ENCODE results near the gene SOCS4. TPM values are rescaled to one million over a fixed set of nuclear protein-coding genes. Genes with fewer than 3 reads are reported as not detected.
"Not testable (repeated sequence)": the region's sequence is repeated elsewhere in the genome, so short reads cannot be mapped to it uniquely, and the experiment has no call there.

The SOCS4 gene, protein sequence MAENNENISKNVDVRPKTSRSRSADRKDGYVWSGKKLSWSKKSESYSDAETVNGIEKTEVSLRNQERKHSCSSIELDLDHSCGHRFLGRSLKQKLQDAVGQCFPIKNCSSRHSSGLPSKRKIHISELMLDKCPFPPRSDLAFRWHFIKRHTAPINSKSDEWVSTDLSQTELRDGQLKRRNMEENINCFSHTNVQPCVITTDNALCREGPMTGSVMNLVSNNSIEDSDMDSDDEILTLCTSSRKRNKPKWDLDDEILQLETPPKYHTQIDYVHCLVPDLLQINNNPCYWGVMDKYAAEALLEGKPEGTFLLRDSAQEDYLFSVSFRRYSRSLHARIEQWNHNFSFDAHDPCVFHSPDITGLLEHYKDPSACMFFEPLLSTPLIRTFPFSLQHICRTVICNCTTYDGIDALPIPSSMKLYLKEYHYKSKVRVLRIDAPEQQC
- total RNA-seq = 14.0 TPM
- long read RNA-seq, full-length matches to known transcripts = 1 of 2 reads
- long read RNA-seq, partial matches to known transcripts = 0 of 2 reads
- long read RNA-seq, other reads (novel, unspliced or antisense) = 1 of 2 reads

DNA sequence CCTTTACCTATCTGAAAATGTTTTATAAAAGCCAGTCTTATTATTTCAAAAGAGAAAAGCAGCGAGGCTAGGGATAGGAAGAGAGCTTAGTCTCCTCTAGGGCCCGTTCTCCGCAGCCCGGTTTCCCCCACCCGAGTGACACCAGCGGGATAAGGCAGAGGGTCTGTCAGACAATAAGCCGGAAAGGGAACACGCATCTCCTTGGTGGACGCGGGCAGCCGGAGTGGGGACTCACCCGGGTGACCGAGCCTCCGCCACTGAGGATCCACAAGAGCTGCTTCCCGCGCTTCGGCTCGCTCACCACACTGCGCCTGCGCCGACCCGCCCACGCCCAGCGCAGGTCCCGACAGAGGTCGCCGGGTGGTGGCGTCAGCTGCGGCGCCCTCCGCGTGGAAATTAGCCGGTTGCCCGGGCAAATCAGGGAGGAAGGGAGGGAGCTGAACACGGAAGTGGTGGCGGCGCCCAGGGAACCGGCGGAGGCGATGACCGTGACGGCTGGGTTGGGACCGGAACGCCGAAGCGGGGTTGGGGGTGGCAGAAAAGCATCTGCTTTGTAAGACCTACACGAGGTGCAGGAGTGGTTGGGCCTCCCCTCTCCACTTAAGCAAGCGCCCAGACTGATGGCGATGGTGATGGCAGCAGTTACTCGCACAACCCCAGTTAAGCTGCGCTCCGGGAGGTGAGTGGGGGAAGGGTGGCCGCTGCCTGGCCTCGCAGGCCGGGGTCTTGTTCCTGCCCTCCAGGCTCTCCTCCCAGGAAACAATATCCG is at the start of gene SOCS4, which contains the start of gene WDHD1:
TSS of gene SOCS4 (plus strand) at position 444 of the 769 bp plus-strand sequence. CDS start 15,806 bp downstream, outside the sequence.
TSS of gene WDHD1 (minus strand) at position 307 of the 769 bp plus-strand sequence. CDS start 312 bp downstream, outside the sequence.
- DNase-seq (ENCODE audit: missing footprints) = peak; percentile 97
- ATAC-seq = peak; percentile 99
- intact Hi-C loops (cut with DNase I) = loop anchor here (1.0 kb wide), 1 partner anchor 24 kb away; the partner anchor contains the start of gene MAPK1IP1L

DNA sequence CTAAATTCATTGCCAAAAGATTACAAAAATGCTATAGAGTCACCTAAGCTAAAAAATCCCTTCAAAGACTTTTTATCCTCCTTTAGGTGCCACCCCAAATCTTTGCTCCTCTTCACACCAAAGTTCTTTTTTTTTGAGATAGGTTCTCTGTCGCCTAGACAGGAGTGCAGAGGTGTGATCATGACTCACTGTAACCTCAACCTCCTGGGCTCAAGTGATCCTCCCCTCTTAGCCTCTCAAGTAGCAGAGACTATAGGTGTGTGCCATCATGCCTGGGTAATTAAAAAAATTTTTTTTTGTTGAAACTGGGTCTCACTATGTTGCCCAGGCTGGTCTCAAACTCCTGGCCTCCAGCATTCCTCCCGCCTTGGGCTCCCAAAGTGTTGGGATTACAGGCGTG is 48.0 kb upstream of the SOCS4 start:
- ATAC-seq = no peak

DNA sequence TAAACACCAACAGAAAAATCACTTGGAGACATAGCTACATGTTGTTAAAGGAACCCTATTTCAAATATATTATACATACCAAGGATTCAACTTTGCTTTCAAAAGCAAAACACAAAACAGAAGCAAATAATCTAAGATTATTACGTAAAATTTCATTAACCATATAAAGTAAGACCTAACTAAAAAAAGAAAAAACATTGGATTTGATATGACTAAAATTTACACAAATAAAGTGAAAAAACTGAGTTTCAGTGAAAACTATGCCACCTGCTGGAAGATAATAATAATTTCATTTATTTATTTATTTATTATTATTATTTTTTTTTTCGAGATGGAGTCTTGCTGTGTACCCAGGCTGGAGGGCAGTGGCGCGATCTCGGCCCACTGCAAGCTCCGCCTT is 45.3 kb upstream of the SOCS4 start:
- DNase-seq (ENCODE audit: missing footprints) (no peak), ATAC-seq (no peak)
- intact Hi-C loops (cut with DNase I) = no loop called here

More for the DNA sequence above, 48.0 kb upstream of the SOCS4 start:
- no peak for DNase-seq (ENCODE audit: missing footprints)
- intact Hi-C loops (cut with DNase I) = no loop called here

DNA sequence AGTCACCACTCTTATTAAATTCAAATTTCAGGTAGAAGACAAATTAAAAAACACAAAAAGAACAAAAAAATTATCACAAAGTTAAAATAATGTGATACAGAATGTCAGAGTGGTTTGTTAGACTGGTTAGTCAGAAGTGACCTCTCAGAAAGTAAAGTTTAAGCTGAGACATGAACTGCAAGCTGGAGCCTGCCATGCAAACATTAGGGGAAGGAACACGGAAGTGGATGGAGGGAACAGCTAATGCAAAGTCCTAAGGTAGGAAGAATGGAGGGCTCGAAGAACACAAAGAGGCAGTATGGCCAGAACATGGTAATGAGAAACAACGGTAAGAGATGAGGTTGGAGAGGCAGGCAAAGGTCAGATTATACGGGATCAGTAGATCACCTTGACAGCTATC is 41.9 kb upstream of the SOCS4 start:
- ATAC-seq (no peak), DNase-seq (ENCODE audit: missing footprints) (no peak)
- intact Hi-C loops (cut with DNase I) = no loop called here

DNA sequence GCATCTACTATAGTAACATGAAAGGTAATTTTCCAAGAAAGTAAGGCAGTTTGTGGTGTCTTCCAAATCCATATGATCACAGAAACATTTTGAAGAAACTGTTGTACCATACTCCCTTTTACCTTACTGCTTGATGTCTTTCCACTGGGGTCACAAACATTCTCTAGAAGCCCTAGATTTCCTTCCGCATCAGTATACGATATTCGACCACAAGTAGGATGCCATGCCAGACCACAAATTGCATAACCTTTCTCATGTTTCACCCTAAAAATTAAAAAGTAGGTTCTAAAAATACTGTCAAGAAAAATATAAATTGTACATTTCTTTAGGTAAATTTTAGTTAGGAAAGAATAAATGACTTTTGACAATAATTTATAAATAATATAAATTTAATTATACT is 26.7 kb upstream of the SOCS4 start:
- ATAC-seq (no peak), DNase-seq (ENCODE audit: missing footprints) (no peak)
- intact Hi-C loops (cut with DNase I) = no loop called here

DNA sequence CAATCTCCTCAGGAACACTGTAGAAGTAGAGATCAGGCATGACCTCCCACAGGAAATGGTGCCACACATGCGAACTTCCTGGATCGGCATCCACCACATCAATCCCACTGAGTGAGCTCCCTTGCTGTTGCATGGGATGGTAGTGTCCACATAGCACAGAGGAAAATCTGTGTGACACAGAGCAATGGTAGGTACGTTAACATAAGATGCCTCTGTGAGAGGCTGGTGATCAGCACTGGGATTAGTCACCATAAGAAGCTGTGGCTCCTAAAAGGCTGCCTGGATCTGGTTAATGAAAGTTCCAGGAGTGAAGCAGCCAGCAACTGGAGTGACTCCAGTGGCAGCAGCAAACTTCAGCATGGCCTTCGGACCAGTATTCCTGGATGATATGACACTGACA is 22.0 kb upstream of the SOCS4 start:
- intact Hi-C loops (cut with DNase I) = no loop called here
- ATAC-seq (no peak), DNase-seq (ENCODE audit: missing footprints) (no peak)

DNA sequence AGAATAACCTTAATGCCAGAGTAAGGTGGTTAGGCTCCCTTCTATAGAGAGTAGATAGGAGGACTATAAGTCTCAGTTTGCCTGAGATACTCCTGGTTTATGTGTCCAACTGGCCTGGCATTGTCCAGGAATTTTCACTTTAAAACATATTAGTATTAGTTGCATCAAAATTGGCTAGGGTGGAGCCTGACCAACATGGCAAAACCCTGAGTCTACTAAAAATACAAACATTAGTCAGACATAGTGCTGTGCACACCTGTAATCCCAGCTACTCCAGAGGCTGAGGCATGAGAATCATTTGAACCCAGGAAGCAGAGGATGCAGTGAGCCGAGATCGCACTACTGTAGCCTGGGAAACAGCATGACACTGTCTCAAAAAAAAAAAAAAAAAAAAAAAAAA is 12.0 kb upstream of the SOCS4 start:
- ATAC-seq (no peak), DNase-seq (ENCODE audit: missing footprints) (no peak)
- intact Hi-C loops (cut with DNase I) = no loop called here

DNA sequence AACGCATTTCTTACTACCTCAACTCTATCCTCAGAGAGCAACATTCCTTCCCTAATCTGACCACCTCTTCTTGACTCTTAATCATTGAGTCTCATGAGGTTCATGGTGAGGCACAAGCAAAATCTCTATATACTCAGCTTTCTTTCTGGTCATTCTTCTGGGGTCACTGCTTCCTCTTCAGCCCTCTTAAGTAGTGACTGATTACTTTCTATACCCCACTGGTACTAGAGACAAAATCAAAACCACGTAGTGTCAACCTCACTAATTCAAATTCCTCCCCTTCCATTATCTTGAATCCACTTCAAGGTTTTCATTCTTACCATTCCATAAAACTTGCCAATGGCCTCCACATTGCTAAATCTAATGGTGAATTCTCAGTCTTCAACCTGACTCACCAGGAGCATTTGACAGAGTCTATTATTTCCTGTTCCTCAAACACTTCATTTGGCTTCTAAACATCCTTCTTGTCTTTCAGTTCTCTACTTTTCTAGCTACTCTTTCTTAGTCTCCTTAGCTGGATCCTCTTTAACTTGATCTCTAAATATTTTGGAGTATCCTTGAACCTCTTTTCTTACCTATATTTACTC is 7.0 kb upstream of the SOCS4 start:
- intact Hi-C loops (cut with DNase I) = no loop called here
- ATAC-seq (no peak), DNase-seq (ENCODE audit: missing footprints) (no peak)

DNA sequence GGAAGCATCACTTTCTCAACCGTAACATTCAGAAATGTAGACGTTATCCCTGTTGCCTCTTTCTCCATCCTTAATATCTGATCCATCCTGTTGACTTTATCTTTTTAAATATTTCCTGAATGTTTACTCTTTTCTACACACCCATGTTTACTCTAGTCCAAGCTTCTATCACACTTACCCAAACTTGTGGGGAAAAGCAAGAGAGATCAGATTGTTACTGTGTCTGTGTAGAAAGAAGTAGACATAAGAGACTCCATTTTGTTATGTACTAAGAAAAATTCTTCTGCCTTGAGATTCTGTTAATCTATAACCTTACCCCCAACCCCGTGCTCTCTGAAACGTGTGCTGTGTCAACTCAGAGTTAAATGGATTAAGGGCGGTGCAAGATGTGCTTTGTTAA is 2.7 kb upstream of the SOCS4 start:
- intact Hi-C loops (cut with DNase I); DNase-seq (ENCODE audit: missing footprints): not testable (repeated sequence)

DNA sequence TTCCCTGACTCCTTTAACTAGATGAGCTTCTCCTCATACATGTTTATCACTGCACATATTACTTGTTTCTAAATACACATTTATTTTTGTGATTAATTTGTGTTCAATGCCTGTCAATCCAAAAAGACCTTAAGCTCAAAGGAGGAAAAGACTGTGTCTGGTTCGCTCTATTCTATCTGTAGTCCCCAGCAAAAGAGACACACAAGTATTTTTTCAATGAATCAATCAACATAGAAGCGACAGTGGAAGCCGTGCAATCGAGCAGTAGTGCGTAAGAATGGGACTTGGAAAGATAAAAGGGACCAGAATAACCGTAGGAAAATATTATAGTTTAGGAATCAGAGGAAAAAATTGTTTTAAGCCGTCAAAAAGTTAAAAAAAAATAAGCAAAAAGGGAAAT is 1.1 kb upstream of the SOCS4 start:
- intact Hi-C loops (cut with DNase I) = no loop called here
- DNase-seq (ENCODE audit: missing footprints) = no peak
- no peak for ATAC-seq

More for the DNA sequence above, 2.7 kb upstream of the SOCS4 start:
- ATAC-seq = not testable (repeated sequence)

DNA sequence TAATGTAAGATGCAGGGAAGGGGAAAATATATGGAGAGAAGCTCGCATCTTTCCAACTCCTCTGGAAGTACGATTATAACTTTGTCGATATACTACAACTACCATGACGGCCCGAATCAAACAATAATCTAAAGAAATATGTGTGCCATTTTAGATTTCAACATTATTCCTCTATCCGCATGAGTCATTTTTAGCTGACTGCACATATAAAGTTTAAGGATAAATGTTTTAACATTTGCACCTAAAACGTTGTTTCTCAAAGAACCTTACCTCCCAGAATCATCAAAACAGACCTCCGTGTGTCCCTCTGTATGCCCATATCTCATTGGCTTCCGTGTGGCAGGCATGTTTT is 619 bp upstream of the SOCS4 start:
- intact Hi-C loops (cut with DNase I) = no loop called here
- ATAC-seq (no peak), DNase-seq (ENCODE audit: missing footprints) (no peak)

DNA sequence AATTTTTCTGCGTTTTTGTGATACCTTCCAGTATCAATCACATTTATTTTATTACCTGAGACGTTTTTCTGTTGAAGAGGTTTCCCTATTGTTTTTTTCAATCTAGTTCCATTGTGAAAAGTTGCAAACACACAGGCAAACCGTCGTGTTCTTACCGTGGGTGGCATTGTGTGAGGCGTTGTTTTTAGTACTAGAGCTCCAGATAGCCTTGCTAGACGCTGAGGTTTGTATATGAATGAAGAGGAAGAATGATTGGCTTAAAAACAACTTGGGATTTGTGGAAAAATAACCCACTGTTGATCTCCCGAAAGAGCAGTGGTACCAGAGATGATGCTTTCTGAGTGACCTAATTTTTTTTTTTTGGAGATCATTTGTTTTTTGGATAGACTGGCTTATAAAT is 1.0 kb downstream of the SOCS4 start:
- ATAC-seq = no peak
- intact Hi-C loops (cut with DNase I) = no loop called here
- DNase-seq (ENCODE audit: missing footprints) = no peak

DNA sequence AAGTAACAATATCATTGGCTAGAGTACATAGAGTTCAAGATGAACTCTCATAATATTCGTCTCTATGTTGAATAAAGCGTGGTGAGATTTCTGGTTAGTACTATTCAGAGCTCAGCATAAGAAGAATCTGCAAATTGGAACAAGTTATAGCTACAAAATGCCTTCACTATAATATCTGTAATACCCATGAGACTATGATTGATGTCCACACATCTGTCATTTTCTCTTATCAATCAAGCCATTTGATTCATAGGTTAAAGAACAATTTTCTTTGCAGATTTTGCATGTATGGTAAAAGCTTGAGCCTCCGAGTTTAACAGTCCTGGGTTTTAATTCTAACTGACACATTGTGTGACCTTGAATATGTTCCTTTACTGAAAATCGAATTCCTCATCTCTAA is 1.4 kb downstream of the SOCS4 start:
- DNase-seq (ENCODE audit: missing footprints) (no peak), ATAC-seq (no peak)
- intact Hi-C loops (cut with DNase I) = no loop called here

DNA sequence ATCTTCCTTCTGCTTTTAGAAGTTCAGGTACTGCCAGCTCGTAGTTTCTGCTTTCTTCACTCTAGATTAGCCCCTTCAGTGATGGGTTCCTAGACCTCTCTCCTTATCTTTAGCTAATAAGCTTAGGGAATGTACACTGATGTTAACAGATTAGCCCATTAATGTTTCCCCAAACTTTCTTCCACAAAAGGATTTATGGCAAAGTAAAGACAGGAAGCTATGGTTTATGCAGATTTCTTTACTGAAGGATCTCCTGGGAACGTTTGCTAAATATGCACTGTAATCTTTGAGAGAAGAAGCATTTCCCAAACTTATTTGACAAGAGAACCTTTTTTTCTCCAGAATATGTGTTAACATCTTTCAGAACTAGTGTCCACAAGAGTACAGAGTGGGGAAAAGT is 4.2 kb downstream of the SOCS4 start:
- DNase-seq (ENCODE audit: missing footprints) (no peak), ATAC-seq (no peak)
- intact Hi-C loops (cut with DNase I) = no loop called here

DNA sequence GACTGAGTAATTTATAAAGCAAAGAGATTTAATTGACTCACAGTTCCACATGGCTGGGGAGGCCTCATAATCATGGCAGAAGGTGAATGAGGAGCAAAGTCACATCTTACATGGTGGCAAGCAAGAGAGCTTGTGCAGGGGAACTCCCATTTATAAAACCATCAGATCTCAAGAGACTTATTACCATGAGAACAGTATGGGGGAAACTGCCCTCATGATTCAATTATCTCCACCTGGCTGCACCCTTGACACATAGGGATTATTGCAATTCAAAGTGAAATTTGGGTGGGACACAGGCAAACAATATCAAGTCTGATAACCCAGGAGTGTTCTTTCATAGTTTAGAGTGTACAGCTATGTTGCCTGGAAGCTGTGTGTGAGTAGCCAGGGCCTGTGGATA is 11.0 kb downstream of the SOCS4 start:
- DNase-seq (ENCODE audit: missing footprints); ATAC-seq; intact Hi-C loops (cut with DNase I): not testable (repeated sequence)

DNA sequence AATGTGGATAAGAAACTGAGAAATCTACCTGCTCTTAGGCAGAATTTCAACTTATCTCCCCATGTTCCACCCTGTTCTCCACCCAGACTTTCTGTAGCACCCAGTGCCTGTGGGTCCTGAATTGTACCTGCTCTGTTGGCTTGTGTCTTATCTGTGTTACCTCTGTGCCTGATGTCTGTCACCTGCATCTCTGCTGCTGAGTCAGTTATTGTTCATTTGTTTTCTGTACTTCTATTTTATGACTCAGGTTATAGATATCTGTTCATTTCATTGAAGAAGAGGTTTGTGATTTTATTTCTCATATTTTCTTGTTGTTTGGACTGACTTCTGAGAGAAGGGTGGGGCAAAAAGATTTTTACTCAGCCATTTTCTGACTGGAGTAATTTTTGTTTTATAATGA is 11.7 kb downstream of the SOCS4 start:
- ATAC-seq = no peak
- DNase-seq (ENCODE audit: missing footprints) = no peak
- intact Hi-C loops (cut with DNase I) = no loop called here

DNA sequence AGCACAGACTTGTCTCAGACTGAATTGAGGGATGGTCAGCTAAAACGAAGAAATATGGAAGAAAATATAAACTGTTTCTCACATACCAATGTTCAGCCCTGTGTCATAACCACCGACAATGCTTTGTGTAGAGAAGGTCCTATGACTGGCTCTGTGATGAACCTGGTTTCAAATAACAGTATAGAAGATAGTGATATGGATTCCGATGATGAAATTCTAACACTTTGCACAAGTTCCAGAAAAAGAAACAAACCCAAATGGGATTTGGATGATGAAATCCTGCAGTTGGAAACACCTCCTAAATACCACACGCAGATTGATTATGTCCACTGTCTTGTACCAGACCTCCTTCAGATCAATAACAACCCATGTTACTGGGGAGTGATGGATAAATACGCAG is 16.5 kb downstream of the SOCS4 start:
- intact Hi-C loops (cut with DNase I) = no loop called here
- no peak for ATAC-seq
- DNase-seq (ENCODE audit: missing footprints) = no peak

DNA sequence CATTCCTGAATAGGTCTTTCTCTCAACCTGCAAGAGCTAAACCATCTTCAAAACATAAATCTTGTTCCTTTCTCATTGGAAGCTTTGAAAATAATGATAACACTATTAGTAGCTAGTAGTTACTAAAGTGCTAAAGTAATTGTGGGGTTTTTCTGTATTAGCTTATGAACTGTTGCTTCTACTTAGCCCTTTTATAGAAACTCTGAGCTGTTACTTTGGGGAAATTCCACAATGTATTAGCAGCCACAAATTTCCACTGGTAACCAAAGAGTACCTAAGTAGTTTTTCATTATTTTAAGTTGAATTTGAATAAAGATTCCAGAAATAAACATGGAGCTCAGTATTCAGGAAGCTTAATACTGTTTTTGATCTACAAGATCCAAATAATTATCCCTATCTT is 18.1 kb downstream of the SOCS4 start:
- no peak for DNase-seq (ENCODE audit: missing footprints)
- ATAC-seq = no peak
- intact Hi-C loops (cut with DNase I) = no loop called here

DNA sequence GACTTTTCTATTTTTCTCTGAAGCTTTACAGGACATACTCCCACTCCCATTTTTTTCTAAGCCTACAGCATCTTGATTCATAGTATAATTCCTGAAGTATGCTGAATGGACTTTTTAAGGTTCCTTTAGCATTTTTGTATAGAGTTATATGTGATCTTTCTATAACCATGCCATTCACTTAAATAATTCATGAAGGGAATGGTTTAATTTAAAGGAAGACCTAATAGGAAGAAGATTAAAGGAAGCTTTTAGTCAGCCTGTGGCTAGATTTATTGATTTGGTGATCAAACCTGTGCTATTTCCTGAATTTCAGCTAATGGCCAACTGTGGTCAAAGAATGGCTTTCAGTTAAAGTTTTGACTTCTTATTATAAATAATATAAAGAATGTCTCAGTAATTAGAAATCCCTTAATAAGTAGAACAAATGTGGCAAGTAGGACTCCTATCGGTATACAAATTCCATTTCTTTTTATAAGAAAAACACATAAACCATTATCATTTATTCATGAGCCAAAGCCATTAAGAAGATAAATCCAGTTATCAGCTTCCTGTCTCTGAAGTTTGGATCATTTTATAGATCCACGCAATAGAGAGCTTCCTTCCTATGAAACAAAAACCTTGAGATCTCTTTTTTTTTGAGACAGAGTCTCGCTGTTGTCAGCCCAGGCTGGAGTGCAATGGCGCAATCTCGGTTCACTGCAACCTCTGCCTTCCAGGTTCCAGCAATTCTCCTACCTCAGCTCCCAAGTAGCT is 20.4 kb downstream of the SOCS4 start:
- ATAC-seq (no peak), DNase-seq (ENCODE audit: missing footprints) (no peak)
- intact Hi-C loops (cut with DNase I) = no loop called here

All from Right ventricle myocardium inferior (tissue), 1 donor.